MM.1S (cell line): Measurements from ENCODE around the gene TSGA10IP.

Experiments used
- EZH2 ChIP-seq: fragments of 300-600 bp; sonication (generic); optimal IDR thresholded peaks from 2 replicates; pipeline ENCODE3; 2017; ENCODE audit warnings: low read depth, mild to moderate bottlenecking, antibody characterized with exemption, low read length, mixed read lengths
- EZH2phosphoT487 ChIP-seq: fragments of 300-600 bp; sonication (generic); IDR thresholded peaks from 2 replicates; pipeline ENCODE4 v1.6.1; 2018; ENCODE audit warnings: antibody characterized with exemption, low read length
- TF ChIP-seq, protein P1 (sequence below): fragments of 300-600 bp; sonication (generic); IDR thresholded peaks from 2 replicates; pipeline ENCODE4 v1.5.1; 2016; ENCODE audit warnings: antibody characterized with exemption, low read length, mixed read lengths

DNA sequence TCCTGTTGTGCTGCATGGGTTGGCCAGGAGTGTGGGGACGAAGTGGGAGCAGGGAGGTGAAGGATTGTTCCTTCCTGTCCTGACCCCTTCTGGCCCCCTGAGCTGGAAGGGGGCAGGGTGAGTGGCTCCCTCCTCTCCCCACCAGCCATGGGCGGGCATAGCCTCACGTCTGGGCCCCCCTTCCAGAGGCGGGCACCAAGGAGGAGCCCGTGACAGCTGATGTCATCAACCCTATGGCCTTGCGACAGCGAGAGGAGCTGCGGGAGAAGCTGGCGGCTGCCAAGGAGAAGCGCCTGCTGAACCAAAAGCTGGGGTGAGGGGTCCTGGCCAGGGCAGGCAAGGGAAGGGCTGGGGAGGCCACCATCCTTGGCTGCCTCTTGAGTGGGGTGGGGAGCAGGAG, 19.6 kb downstream of the TSGA10IP start:
- TF ChIP-seq EZH2 (no peak), EZH2phosphoT487 (no peak)
- TF ChIP-seq, protein P1, sequence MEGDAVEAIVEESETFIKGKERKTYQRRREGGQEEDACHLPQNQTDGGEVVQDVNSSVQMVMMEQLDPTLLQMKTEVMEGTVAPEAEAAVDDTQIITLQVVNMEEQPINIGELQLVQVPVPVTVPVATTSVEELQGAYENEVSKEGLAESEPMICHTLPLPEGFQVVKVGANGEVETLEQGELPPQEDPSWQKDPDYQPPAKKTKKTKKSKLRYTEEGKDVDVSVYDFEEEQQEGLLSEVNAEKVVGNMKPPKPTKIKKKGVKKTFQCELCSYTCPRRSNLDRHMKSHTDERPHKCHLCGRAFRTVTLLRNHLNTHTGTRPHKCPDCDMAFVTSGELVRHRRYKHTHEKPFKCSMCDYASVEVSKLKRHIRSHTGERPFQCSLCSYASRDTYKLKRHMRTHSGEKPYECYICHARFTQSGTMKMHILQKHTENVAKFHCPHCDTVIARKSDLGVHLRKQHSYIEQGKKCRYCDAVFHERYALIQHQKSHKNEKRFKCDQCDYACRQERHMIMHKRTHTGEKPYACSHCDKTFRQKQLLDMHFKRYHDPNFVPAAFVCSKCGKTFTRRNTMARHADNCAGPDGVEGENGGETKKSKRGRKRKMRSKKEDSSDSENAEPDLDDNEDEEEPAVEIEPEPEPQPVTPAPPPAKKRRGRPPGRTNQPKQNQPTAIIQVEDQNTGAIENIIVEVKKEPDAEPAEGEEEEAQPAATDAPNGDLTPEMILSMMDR: no peak
